ENCODE measurements around the gene CCDC82.

Gene CCDC82

DNA sequence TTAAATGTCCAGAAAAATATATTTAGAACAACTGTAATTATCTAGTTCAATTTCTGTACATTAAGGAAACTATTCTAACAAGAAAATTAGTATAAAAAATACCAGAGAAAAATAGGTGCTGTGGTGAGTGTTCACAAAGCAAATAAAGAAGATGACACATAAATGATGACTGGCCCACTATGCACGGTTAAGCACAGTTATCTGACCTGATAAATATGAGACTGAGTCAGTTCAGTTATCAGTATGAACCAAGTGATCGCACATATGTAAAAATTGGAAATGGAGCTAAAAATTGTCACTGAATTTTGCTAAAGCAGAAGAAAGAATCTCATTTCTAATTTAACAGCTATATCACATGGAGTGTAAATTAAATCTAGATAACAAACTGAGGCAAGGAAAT is 27.9 kb downstream of the CCDC82 start:
- no peak for DNase-seq (ENCODE audit: low read depth in 2 of 2)

GRCh38 chr11:96358321-96358720 is 31.4 kb downstream of the CCDC82 start:
- DNase-seq (ENCODE audit: low read depth in 2 of 2) = no peak

- no peak for DNase-seq (ENCODE audit: low read depth in 2 of 2)
These were observed 31.9 kb downstream of the CCDC82 start for GRCh38 chr11:96357794-96358193.

DNA sequence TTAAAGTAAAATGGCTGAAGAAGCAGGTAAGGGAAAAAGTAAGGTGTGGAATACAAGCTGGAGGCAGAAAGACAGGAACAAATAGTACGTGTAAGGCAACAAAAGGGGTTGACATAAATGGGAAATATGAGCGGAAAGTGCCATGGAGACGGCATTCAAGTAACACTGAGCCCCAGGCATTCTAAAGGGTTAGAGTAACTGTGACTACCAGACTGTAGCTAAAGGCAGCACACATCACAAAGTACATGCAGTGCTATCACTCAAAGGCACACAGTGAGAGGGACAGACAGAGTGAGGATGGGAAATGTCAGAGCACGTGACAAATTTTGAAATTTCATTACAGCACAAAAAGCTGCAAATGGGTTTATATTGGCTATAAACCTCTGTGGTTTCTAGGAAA is 32.9 kb downstream of the CCDC82 start:
- no peak for DNase-seq (ENCODE audit: low read depth in 2 of 2)

- peak; percentile 78 to 80 for DNase-seq (ENCODE audit: low read depth in 2 of 2)
These were observed 46.6 kb downstream of the CCDC82 start, which contains the start of gene MAML2 for GRCh38 chr11:96342961-96343711. Gene MAML2 (minus strand): TSS chr11:96343195. CDS start chr11:96341895, 1,300 bp downstream.

DNA sequence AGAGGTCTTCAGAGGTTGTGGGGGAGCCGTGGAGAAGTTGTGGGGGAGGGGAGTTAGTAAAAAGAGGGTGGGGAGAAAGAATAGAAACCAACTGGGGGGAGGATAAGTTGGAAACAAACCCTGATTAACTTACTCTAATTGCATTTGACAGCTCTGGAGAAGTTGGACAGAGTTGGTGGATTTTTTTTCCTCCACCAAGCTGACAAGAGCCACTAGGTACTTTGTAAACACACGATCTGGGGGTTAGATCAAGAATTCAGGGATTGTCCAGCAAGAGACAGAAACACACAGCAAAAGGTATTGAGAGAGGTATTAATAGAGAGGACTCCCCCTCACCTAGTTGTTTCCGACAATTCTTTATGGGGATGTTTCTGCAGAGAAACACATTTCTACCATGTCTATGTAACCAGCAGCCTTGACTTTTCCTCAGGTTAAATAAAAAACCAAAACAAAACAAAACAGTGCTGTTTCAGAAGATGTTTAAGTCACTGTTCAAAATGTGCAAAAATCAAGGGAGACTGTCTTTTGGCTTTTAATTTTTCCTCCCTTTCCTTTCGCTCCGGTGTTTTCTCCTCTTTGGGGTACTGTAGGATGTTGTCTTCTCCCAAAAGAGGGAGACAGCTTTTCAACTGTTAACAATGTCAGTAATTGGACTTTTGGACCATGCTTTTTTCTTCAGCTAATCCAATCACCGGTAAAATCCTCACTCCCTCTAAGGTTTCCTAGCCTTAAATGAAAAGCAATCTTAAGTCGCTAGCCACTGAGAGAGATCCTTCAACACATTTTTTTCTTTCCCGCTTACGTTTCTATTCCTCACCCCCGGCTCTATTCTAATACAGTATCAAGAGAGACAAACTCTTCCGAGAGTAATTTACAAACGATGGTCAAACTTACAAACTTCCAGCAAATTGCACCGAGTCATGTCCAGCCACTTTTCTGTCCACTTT is 47.4 kb downstream of the CCDC82 start:
- DNase-seq (ENCODE audit: low read depth in 2 of 2) = no peak

DNA sequence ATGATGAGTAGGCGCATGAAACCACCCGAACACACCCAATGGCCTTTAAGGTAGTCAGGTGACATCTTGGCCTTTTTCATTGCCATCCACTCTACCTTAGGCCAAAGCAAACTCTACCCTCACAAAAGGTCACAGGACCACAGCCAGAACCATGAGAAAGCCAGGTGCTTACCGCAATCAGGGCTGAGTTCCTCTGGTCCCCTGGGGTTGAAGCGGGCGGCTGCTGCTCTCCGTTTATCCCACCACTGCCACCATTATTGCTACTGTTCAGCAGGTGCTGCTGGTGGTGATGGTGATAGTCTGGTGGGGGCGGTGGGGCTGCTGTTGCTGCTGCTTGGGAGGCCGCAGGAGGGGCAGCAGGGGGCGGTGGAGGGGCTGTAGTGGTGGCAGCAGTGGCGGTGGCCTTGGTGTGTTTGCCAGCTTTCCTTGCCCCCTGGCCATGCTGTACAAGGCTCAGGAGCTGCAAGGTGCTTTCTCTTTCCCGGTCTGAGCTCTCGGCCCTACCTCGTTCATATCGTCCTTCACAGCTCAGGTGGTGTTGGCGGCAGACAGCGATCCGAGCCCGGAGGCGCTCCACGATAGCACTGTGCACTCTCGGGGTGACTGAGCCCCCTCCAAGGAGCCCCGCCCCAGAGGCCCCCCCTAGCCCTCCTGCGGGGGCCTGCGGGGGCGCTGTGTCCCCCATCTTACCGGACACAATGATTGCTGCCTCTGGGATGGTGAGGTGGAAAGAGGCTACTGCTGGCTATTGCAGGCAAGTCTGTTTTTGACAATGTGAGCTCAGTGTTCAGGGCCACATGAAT is 48.3 kb downstream of the CCDC82 start:
- DNase-seq (ENCODE audit: low read depth in 2 of 2) = peak; percentile 40 to 44

DNA sequence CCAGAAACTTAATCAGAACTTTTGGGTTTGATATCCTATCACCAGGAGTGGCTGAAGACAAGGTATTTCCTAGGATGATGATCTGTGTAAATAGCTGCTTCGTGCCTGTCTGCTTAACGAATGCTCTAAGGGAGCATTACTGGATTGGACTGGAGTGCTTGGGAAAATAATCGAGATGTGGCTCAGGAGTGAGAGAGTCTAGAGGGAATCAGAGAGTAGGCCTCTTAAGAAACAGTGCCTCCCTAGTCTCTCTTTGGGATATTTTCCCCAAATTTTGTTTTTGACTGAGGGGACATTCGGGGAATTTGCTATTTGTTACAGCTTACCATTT is 49.2 kb downstream of the CCDC82 start:
- DNase-seq (ENCODE audit: low read depth in 2 of 2) = no peak

- no peak for DNase-seq (ENCODE audit: low read depth in 2 of 2)
These were observed 49.8 kb downstream of the CCDC82 start for GRCh38 chr11:96339706-96340554.

DNA sequence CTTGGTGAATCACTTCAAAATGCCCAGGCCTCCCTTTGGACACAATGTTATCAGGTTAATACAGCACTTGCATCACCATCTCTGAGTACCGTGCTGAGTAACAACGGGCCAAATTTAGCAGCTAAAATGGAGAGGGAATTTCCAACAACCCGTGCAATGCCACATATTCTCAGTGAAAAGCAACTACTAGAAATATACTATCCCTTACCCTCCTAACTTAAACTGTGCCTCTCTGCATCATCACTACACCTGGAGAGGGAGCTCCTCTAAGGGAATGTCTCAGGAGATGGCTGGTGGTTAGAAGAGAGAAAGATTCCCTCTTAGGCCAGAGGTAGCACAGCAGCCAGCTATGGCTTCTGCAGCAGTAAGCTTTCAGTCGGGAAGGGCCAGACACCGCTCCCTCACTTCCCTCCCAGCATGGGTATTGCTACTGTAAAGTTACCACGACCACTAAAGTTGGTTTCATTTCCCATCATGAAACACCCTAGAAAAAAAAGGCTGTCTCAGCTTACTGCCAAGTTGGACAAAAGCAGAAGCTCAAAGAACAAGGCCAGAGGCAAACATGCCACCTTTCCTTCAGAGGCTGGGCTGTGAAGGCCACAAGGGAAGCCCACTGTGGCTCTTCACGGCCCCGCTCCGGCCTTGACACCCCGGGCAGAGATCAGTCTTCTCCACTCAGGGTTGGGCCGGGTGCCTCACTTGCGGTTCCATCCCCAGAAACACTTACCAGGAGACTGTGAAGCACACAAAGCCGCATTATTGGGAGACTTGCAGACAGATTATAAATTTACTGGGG is 50.6 kb downstream of the CCDC82 start:
- DNase-seq (ENCODE audit: low read depth in 2 of 2) = no peak

- DNase-seq (ENCODE audit: low read depth in 2 of 2) = no peak
These were observed 51.9 kb downstream of the CCDC82 start for GRCh38 chr11:96337541-96338431.

- DNase-seq (ENCODE audit: low read depth in 2 of 2) = no peak
These were observed 54.3 kb downstream of the CCDC82 start for GRCh38 chr11:96335388-96335787.

DNA sequence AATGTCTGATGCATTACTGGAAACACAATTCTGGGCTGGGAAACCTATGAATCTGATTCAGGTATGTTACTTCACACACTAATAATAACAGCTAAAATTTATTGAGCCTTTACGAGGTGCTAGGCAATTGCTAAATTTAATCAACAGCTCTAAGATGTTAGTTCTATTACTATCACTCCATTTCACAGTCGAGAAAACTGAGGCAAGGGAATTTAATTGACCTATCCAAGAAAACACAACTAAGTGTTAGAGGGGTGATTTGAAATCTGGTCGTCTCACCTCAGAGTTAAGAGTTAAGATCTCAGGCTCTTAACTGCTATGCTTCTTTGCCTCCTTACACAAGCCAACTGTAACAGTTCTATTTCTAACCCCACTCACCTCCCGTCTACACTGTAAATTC is 55.5 kb downstream of the CCDC82 start:
- no peak for DNase-seq (ENCODE audit: low read depth in 2 of 2)

DNA sequence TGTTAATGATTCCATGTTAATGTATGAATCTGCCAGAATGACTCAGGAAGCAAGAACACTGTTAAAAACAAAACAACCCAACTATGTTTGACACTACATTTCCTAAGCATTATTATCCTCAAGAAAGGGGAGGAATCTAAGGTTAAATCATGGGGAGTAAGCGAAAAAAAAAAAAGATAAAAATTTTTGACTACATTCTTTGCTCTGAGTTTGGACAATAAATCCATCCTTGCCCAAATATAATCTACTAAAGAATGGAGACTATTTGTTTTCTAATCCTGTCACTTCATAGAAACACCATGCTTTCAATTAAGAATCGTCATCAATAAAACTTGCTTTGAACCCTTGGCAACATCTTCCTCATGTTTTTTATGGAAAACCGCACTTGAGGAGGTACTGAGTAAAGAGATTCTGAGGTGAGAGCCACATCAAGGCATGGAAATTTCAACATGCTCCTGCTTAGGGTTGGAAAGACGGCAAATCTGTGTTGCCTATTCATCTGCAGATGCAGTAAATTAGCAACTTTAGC is 56.5 kb downstream of the CCDC82 start:
- DNase-seq (ENCODE audit: low read depth in 2 of 2) = no peak

- DNase-seq (ENCODE audit: low read depth in 2 of 2) = no peak
These were observed 57.5 kb downstream of the CCDC82 start for GRCh38 chr11:96332126-96332771.

- no peak for DNase-seq (ENCODE audit: low read depth in 2 of 2)
These were observed 58.0 kb downstream of the CCDC82 start for GRCh38 chr11:96331699-96332116.

DNA sequence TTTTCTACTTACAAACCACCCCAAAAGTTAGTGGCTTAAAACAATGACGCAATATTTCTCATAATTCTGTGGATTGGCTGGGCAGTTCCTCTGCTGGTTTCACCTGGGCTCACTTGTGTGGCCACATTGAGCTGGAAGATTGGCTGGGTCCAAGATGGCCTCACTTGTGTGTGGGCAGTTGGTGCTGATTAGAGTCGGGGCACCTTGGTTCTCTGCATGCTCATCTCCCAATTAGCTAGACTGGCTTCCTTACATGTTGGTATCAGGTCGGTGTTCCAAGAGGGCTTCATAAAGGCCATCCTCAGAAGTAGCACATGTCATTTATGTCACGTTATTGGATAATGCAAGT is 59.2 kb downstream of the CCDC82 start:
- DNase-seq (ENCODE audit: low read depth in 2 of 2) = no peak

DNA sequence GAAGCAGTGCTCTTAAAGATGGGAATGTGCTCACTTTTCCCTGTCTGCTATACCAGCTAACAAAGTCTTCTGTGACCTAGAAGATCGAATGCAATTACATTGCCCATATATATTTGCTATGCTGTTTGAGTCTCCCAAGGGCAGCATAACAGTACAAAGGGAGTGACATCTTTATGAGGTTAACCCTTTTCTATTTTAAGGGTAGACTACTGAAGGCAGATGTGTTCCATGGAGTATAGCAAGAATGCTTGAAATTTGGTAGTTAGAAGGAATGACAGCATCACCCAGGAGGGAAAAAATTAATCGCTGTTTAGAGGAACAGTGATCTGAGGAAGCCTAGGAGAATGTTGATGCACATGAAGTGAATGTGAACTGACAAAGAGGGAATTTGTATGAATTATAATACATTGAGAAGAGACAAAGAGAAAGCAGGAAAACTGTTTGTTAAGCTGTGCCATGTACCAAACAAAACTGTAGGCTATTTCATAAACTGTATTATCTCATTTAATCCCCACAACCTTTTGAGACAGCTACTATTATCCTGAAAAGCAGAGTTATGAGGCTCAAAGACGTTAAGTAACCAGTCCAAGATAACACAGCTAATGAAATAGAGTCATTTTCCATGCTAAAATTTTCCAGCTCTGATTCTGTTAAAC is 59.7 kb downstream of the CCDC82 start:
- DNase-seq (ENCODE audit: low read depth in 2 of 2) = no peak

All from stimulated activated CD8-positive, alpha-beta memory T cell treated with anti-CD3 and anti-CD28 coated beads, Interleukin-7, amount 100 ng/mL, for 1 hour (primary cell).